K562 (cell line): ENCODE measurements around the gene TXNDC9. TPM values are rescaled to one million over a fixed set of nuclear protein-coding genes. Genes with fewer than 3 reads are reported as not detected.
A peak's percentile ranks its signal among the peaks of the same experiment; 100 is the strongest.

Source experiments
- FOXJ3 ChIP-seq: sonication (generic); formaldehyde crosslinking; IDR thresholded peaks from 2 replicates; pipeline ENCODE4 v1.4.0; 2020; ENCODE audit warnings: mild to moderate bottlenecking, missing genetic modification reagents
- GABPA ChIP-seq: fragments of 200-800 bp; sonication (Bioruptor generic); conservative IDR thresholded peaks from 2 replicates; pipeline ENCODE4 v1.6.1; 2016; ENCODE audit warnings: low read depth, missing genetic modification characterization, missing compliant biosample characterization
- HDAC1 ChIP-seq, 2 experiments: fragments of 450-650 bp; IDR thresholded peaks; 2 replicates each; pipeline ENCODE4 v1.6.1; 2016 to 2017; ENCODE audit warnings: inconsistent platforms in 1 of 2, mild to moderate bottlenecking in 1 of 2, moderate library complexity in 1 of 2
- HDAC6 ChIP-seq: IDR thresholded peaks from 2 replicates; pipeline ENCODE4 v1.6.1; 2012; ENCODE audit warnings: low read depth, mild to moderate bottlenecking, control low read depth, inconsistent platforms, low read length, moderate library complexity
- HNRNPL ChIP-seq: fragments of 200-400 bp; formaldehyde crosslinking; IDR thresholded peaks from 2 replicates; pipeline ENCODE4 v1.6.1; 2017; ENCODE audit warnings: low read depth, mild to moderate bottlenecking, low read length
- ILF3 ChIP-seq: fragments of 450-650 bp; IDR thresholded peaks from 2 replicates; pipeline ENCODE4 v1.6.1; 2018; ENCODE audit warnings: antibody characterized with exemption, mild to moderate bottlenecking, moderate library complexity, borderline replicate concordance
- LEF1 ChIP-seq: fragments of 450-650 bp; IDR thresholded peaks from 2 replicates; pipeline ENCODE4 v1.6.1; 2016; ENCODE audit warnings: mild to moderate bottlenecking
- MAFG ChIP-seq: fragments of 450-650 bp; conservative IDR thresholded peaks from 2 replicates; pipeline ENCODE4 v1.6.1; 2016; ENCODE audit warnings: missing genetic modification characterization, missing compliant biosample characterization
- MAZ ChIP-seq, 2 experiments: fragments of 450-650 bp in 1 of 2; sonication (generic) in 1 of 2; formaldehyde crosslinking; IDR thresholded peaks in 1 of 2; conservative IDR thresholded peaks in 1 of 2; 2 replicates each; pipeline versions ENCODE4 v1.4.0 to v1.5.0; 2020; ENCODE audit warnings: mild to moderate bottlenecking in 1 of 2, missing genetic modification reagents in 1 of 2
- PHF8 ChIP-seq: fragments of 200-600 bp; sonication (generic); IDR thresholded peaks from 2 replicates; pipeline ENCODE4 v1.6.1; 2012; ENCODE audit warnings: mixed run types, mild to moderate bottlenecking, inconsistent platforms, low read length, moderate library complexity, borderline replicate concordance
- RBFOX2 ChIP-seq: fragments of 200-400 bp; formaldehyde crosslinking; IDR thresholded peaks from 2 replicates; pipeline ENCODE4 v1.6.1; 2017; ENCODE audit warnings: low read depth, mild to moderate bottlenecking, low read length, moderate library complexity
- SMAD2 ChIP-seq: fragments of 150-350 bp; IDR thresholded peaks from 2 replicates; pipeline ENCODE4 v1.6.1; 2014; ENCODE audit warnings: low read depth, mild to moderate bottlenecking, low read length
- SMARCA5 ChIP-seq: fragments of 450-650 bp; IDR thresholded peaks from 2 replicates; pipeline ENCODE4 v1.6.1; 2016
- TARDBP ChIP-seq: fragments of 450-650 bp; IDR thresholded peaks from 2 replicates; pipeline ENCODE4 v1.6.1; 2016
- THRA ChIP-seq: fragments of 450-650 bp; IDR thresholded peaks from 2 replicates; pipeline ENCODE4 v1.6.1; 2017; ENCODE audit warnings: mild to moderate bottlenecking, moderate library complexity
- XRCC3 ChIP-seq: fragments of 450-650 bp; IDR thresholded peaks from 2 replicates; pipeline ENCODE4 v1.6.1; 2017; ENCODE audit warnings: mild to moderate bottlenecking, moderate library complexity
- ZNF3 ChIP-seq: fragments of 250-450 bp; sonication (Bioruptor Pico); IDR thresholded peaks from 2 replicates; pipeline ENCODE4 v1.5.0; 2021; ENCODE audit warnings: mild to moderate bottlenecking, moderate library complexity
- ZNF589 ChIP-seq: fragments of 200-800 bp; sonication (Bioruptor generic); IDR thresholded peaks from 2 replicates; pipeline ENCODE4 v1.6.1; 2016; ENCODE audit warnings: low read depth, missing genetic modification characterization, missing compliant biosample characterization
- ZNF696 ChIP-seq: fragments of 250-450 bp; sonication (Bioruptor Pico); conservative IDR thresholded peaks from 2 replicates; pipeline ENCODE4 v1.4.0; 2020; ENCODE audit warnings: mild to moderate bottlenecking, moderate library complexity
- ZNF830 ChIP-seq: fragments of 250-450 bp; sonication (Bioruptor Pico); IDR thresholded peaks from 2 replicates; pipeline ENCODE4 v1.5.0; 2021; ENCODE audit warnings: mild to moderate bottlenecking
- polyA plus RNA-seq, 8 experiments: library from polyadenylated mRNA; depleted of rRNA in 4 of 8; stranded (reverse) in 5 of 8; unstranded in 3 of 8; fragments of >200 nt; fragmentation: Nextera tagmentation in 2 of 8; fragmentation: Illumina TruSeq in 1 of 8; extraction: Ambion mirVana in 2 of 8; extraction: Trizol in 1 of 8; gene quantifications; 2 replicates each; pipeline versions ENCODE4 v1.2.1 to v1.2.3, GENCODE V29; 2011 to 2014; ENCODE audit warnings: inconsistent platforms in 1 of 8, missing spikeins in 1 of 8
- total RNA-seq, 7 experiments: library from RNA; depleted of rRNA in 6 of 7; stranded (reverse); fragments of >200 nt in 6 of 7; fragmentation: Illumina TruSeq in 2 of 7; extraction: Trizol in 2 of 7; gene quantifications; 2 replicates each; pipeline versions ENCODE4 v1.2.1 to v1.2.3, GENCODE V29; 2011 to 2021; ENCODE audit warnings: low replicate concordance in 1 of 7
- TF ChIP-seq, protein P1 (sequence below): fragments of 450-650 bp; IDR thresholded peaks from one replicate; pipeline ENCODE4 v1.6.1; 2018; ENCODE audit warnings: mild to moderate bottlenecking, moderate library complexity; ENCODE audit not compliant: partially characterized antibody
- TF ChIP-seq, protein P2 (sequence below): sonication (generic); formaldehyde crosslinking; IDR thresholded peaks from 2 replicates; pipeline ENCODE4 v1.8.0; 2022; ENCODE audit warnings: mild to moderate bottlenecking, missing genetic modification reagents
- TF ChIP-seq, protein P3 (sequence below): fragments of 450-650 bp; formaldehyde crosslinking; IDR thresholded peaks from 2 replicates; pipeline ENCODE4 v1.4.0; 2022; ENCODE audit warnings: missing genetic modification characterization
- TF ChIP-seq, protein P4 (sequence below): IDR thresholded peaks from 2 replicates; pipeline ENCODE4 v1.6.1; 2011; ENCODE audit not compliant: insufficient read length; ENCODE audit errors: extremely low read depth

Gene TXNDC9
- total and polyA plus RNA-seq, 9 of the 15 experiments (the other 6 are each of a cell fraction or from before 2014, with no cell fraction given) = 37.5 to 211 (median 65.5) TPM

DNA sequence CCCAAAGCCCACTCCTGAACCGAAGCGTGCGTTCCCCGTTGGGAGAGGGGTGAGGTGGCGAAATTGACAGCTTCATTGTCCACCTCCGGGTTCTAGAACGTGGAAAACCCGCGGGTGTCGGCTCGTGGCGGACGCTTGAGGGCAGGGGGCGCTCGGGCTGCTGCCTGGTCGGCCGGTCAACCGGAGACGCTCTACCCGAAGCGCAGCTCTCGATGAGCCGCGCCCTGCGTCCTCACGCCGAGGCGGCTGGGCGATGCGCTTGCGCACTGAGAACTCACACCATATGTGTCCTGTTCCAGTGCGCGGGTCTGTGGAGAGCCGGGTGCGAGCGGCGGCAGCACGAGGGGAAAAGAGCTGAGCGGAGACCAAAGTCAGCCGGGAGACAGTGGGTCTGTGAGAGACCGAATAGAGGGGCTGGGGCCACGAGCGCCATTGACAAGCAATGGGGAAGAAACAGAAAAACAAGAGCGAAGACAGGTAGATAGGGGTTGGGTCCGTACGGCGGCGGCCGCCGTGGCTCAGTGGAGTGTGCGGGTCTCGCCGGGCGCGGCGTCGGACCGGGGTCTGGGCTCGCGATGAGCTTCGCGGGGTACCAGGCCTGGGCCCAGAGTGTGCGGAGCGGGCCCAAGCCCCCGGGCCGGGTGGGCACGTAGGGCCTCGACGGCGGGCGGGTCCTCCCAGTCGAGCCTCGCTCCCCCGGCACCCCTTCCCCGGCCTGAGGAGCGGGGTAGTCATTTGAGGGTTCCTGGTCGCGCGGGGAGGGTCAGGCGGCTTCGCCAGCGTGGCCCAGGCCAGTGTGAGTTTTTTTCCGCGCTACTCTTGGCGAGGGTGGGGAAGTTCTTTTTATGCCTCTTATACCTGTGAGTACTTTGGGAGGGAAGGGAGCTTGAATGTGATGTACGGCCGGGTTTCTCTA is 1.2 kb upstream of the TXNDC9 start, which contains the start of gene EIF5B (continued):
- TF ChIP-seq THRA = no peak
- TF ChIP-seq PHF8 = peak; percentile 80; the same call in 1 of the 2 replicates
- TF ChIP-seq SMAD2 = no peak
- TF ChIP-seq ZNF696 (CRISPR knock-in tag) = no peak
- TF ChIP-seq TARDBP = peak; percentile 40; the same call in 1 of the 2 replicates
- TF ChIP-seq, protein P1, sequence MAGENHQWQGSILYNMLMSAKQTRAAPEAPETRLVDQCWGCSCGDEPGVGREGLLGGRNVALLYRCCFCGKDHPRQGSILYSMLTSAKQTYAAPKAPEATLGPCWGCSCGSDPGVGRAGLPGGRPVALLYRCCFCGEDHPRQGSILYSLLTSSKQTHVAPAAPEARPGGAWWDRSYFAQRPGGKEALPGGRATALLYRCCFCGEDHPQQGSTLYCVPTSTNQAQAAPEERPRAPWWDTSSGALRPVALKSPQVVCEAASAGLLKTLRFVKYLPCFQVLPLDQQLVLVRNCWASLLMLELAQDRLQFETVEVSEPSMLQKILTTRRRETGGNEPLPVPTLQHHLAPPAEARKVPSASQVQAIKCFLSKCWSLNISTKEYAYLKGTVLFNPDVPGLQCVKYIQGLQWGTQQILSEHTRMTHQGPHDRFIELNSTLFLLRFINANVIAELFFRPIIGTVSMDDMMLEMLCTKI = no peak
- TF ChIP-seq ZNF830 (CRISPR knock-in tag) = no peak
- no peak for TF ChIP-seq SMARCA5
- TF ChIP-seq HDAC6 = no peak
- peak in 1 of 2 experiments; percentile 86; a peak in 2 of 4 replicates for TF ChIP-seq HDAC1 (IDR thresholded peaks at IDR 0.05)
- TF ChIP-seq GABPA (tag) = no peak
- no peak for TF ChIP-seq ZNF589
- TF ChIP-seq LEF1 = no peak
- TF ChIP-seq MAFG (tag) = no peak
- peak; percentile 40 to 56 for TF ChIP-seq MAZ (CRISPR knock-in tag; conservative IDR thresholded peaks at IDR 0.05 in 1 of 2, IDR thresholded peaks at IDR 0.05 in 1 of 2)
- TF ChIP-seq HNRNPL = no peak
- TF ChIP-seq, protein P2, sequence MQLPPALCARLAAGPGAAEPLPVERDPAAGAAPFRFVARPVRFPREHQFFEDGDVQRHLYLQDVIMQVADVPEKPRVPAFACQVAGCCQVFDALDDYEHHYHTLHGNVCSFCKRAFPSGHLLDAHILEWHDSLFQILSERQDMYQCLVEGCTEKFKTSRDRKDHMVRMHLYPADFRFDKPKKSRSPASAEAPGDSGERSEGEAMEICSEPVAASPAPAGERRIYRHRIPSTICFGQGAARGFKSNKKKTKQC (CRISPR knock-in tag) = no peak; the same call in 1 of the 2 replicates
- TF ChIP-seq FOXJ3 (CRISPR knock-in tag) = no peak
- TF ChIP-seq ILF3 = no peak
- TF ChIP-seq, protein P3, sequence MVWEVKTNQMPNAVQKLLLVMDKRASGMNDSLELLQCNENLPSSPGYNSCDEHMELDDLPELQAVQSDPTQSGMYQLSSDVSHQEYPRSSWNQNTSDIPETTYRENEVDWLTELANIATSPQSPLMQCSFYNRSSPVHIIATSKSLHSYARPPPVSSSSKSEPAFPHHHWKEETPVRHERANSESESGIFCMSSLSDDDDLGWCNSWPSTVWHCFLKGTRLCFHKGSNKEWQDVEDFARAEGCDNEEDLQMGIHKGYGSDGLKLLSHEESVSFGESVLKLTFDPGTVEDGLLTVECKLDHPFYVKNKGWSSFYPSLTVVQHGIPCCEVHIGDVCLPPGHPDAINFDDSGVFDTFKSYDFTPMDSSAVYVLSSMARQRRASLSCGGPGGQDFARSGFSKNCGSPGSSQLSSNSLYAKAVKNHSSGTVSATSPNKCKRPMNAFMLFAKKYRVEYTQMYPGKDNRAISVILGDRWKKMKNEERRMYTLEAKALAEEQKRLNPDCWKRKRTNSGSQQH (CRISPR knock-in tag) = no peak
- peak; percentile 95 for TF ChIP-seq RBFOX2
- no peak for TF ChIP-seq XRCC3
- TF ChIP-seq ZNF3 (CRISPR knock-in tag) = no peak
- TF ChIP-seq, protein P4, sequence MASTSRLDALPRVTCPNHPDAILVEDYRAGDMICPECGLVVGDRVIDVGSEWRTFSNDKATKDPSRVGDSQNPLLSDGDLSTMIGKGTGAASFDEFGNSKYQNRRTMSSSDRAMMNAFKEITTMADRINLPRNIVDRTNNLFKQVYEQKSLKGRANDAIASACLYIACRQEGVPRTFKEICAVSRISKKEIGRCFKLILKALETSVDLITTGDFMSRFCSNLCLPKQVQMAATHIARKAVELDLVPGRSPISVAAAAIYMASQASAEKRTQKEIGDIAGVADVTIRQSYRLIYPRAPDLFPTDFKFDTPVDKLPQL = no peak
